Measurements from ENCODE around the gene MYL11.
"Not testable (repeated sequence)": the region's sequence is repeated elsewhere in the genome, so short reads cannot be mapped to it uniquely, and the experiment has no call there.

MYL11 gene, protein sequence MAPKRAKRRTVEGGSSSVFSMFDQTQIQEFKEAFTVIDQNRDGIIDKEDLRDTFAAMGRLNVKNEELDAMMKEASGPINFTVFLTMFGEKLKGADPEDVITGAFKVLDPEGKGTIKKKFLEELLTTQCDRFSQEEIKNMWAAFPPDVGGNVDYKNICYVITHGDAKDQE

DNA sequence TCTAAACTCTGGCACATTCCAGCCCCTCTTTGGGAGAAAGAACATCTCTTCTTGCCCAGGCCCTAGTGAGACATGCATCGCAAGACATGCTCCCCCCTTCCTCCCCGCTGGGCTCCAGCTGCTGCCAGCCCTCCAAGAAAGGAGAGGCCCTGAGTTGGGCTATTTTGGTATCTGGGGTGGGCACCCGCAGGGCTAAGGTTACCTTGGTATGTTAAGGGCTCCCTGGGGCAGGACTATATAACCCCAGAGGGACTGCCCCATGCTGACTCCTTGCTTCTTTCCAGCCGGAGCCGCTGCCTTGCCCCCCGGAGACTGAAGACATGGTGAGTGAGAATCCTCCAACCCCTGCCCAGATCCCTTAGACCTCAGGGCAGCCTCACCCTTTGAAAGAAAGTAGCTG, at the start of gene MYL11:
TSS of gene MYL11 (plus strand) at position 265 of the 400 bp plus-strand sequence. CDS start at position 321, 56 bp downstream.
- Histone ChIP-seq H3K4me1 (ENCODE audit: insufficient read depth, poor library complexity, severe bottlenecking) (peaks cover 4% of the 10 kb centered on the region), H3K27me3 (ENCODE audit: insufficient read depth, poor library complexity, severe bottlenecking) (no peaks in the 10 kb centered on the region), H3K27ac (ENCODE audit: poor library complexity, severe bottlenecking) (no peak within 1 kb of the TSS), H3K36me3 (ENCODE audit: low read depth) (no peaks in the 10 kb centered on the region), H3K4me3 (ENCODE audit: severe bottlenecking) (no peak within 1 kb of the TSS), H3K9me3 (ENCODE audit: severe bottlenecking) (no peaks in the 10 kb centered on the region)
- ATAC-seq (ENCODE audit: low read depth) (no peak), DNase-seq (ENCODE audit: low spot score) (no peak)
- TF ChIP-seq, protein P1, sequence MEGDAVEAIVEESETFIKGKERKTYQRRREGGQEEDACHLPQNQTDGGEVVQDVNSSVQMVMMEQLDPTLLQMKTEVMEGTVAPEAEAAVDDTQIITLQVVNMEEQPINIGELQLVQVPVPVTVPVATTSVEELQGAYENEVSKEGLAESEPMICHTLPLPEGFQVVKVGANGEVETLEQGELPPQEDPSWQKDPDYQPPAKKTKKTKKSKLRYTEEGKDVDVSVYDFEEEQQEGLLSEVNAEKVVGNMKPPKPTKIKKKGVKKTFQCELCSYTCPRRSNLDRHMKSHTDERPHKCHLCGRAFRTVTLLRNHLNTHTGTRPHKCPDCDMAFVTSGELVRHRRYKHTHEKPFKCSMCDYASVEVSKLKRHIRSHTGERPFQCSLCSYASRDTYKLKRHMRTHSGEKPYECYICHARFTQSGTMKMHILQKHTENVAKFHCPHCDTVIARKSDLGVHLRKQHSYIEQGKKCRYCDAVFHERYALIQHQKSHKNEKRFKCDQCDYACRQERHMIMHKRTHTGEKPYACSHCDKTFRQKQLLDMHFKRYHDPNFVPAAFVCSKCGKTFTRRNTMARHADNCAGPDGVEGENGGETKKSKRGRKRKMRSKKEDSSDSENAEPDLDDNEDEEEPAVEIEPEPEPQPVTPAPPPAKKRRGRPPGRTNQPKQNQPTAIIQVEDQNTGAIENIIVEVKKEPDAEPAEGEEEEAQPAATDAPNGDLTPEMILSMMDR (IDR thresholded peaks at IDR 0.05; ENCODE audit: poor library complexity, severe bottlenecking) = no peak

DNA sequence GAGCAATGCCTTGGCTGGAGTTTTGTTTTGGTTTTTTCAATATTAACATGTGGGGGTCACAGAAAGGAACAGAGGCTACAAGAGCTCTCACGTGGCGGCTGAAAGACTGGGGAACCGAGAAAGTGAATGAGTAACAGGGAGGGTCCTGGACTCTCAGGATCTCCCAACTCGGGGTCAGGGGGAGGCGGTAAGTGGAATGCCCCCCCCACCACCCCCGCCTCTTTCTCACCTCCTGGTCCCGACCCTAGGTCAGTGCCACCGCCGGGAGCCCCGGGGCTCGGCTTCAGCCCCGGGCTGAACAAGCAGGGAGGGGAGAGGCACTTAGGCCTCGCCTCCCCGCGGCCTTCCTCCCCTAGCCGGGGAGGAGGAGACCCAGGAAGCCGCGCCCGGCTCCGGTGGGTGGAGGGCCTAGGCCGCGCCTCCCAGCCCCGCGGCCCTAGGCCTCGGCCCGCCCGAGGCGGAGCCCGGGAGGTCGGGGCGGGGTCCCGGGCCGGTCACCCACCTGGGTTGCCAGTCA, 40.1 kb upstream of the MYL11 start:
- peak overlapping the region; percentile 90 for H3K4me3 ChIP-seq (ENCODE audit: severe bottlenecking)
- not testable (repeated sequence) for H3K36me3 ChIP-seq (ENCODE audit: low read depth); H3K27me3 ChIP-seq (ENCODE audit: insufficient read depth, poor library complexity, severe bottlenecking); H3K4me1 ChIP-seq (ENCODE audit: insufficient read depth, poor library complexity, severe bottlenecking); H3K9me3 ChIP-seq (ENCODE audit: severe bottlenecking); DNase-seq (ENCODE audit: low spot score)
- peak overlapping the region; percentile 70 for H3K27ac ChIP-seq (ENCODE audit: poor library complexity, severe bottlenecking)
- ATAC-seq (ENCODE audit: low read depth) = peak; percentile 95

DNA sequence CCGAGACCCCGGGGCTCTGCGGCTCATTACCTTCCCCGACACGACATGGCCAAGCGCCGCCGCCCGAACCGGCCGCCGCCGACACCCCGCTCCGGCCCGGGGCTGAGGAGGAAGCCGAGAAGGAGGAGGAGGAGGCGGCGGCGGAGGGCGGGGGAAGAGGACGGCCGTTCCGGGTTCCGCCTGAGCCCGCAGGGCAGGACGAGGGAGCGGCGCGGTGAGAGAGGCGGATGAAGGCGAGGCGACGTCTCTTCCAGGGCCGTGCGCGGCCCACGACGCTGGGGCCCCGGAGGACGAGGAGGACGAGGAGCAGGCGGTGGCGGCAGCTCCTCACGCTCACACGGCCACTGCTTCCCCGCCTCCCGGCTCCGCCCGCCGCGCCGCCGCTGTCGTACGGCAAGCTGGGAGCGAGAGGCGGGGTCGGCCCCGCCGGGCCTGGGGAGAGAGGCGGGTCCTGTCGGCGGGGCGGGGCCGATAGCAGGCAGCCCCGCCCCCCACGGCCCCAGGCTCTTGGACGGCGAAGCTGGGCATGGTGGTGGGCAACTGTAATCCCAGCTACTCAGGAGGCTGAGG, 39.5 kb upstream of the MYL11 start:
- not testable (repeated sequence) for H3K4me1 ChIP-seq (ENCODE audit: insufficient read depth, poor library complexity, severe bottlenecking); H3K9me3 ChIP-seq (ENCODE audit: severe bottlenecking); DNase-seq (ENCODE audit: low spot score); H3K36me3 ChIP-seq (ENCODE audit: low read depth); H3K27me3 ChIP-seq (ENCODE audit: insufficient read depth, poor library complexity, severe bottlenecking)
- peak overlapping the region; percentile 90 for H3K4me3 ChIP-seq (ENCODE audit: severe bottlenecking)
- peak; percentile 79 for ATAC-seq (ENCODE audit: low read depth)
- H3K27ac ChIP-seq (ENCODE audit: poor library complexity, severe bottlenecking) = peak overlapping the region; percentile 70

DNA sequence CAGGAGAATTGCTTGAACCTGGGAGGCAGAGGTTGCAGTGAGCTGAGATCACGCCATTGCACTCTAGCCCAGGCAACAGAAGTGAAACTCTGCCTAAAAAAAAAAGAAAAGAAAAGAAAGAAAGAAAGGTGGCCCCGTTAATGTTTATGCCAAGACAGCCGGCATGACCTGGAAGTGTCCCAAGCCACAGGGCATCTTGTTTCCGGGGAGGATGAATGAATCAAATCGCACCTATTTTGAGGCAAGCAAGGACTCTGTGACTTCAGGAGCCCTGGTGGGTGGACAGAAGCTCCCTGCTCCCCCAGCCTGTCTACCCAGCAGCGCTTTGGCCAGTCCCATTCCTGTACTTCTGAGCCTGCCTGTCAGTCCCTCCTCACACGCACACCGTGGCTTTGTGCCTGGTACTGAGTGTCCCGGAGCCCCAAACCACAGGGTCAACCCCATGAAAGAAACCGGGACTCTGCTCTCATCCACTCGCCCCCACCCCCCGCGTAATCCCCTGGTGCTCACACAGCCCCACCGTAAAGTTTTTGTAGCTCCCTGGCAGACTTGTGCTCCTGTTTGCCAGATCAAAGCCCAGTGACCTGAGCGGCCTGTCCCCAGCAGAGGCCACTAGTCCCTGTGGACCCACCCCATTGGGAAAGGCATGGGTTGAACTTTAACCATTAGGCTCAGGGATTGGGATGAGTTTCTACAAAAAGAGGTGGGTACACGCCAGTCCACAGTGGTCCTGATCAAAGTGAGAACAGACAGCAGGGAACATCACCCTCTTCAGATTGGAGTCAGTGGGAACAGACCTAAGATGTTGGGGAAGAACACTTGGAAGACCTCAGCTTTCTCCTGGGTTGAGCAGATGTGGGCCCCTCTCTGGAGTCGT, 38.8 kb upstream of the MYL11 start:
- Histone ChIP-seq H3K4me1 (ENCODE audit: insufficient read depth, poor library complexity, severe bottlenecking) (no peaks in the 10 kb centered on the region), H3K27me3 (ENCODE audit: insufficient read depth, poor library complexity, severe bottlenecking) (no peaks in the 10 kb centered on the region), H3K27ac (ENCODE audit: poor library complexity, severe bottlenecking) (peak overlapping the region; percentile 70), H3K9me3 (ENCODE audit: severe bottlenecking) (no peaks in the 10 kb centered on the region), H3K36me3 (ENCODE audit: low read depth) (no peaks in the 10 kb centered on the region), H3K4me3 (ENCODE audit: severe bottlenecking) (peak overlapping the region; percentile 90)
- TF ChIP-seq, protein P1 (IDR thresholded peaks at IDR 0.05; ENCODE audit: poor library complexity, severe bottlenecking) = no peak
- peak; percentile 3; the same call in 1 of the 3 replicates for ATAC-seq (ENCODE audit: low read depth)
- DNase-seq (ENCODE audit: low spot score) = no peak

DNA sequence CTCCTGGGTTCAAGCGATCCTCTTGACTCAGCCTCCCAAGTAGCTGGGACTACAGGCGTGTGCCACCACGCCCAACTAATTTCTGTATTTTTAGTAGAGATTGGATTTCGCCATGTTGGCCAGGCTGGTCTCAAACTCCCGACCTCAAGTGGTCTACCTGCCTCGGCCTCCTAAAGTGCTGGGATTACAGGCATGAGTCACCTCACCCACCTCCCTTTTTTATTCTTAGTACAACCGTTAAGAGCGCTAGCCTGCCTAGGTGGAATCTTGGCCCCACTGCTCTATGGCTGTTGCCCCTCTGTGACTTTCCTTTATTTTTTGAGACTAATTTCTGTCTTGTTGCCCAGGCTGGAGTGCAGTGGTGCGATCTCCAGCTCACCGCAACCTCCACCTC, 36.6 kb upstream of the MYL11 start:
- H3K9me3 ChIP-seq (ENCODE audit: severe bottlenecking); ATAC-seq (ENCODE audit: low read depth); DNase-seq (ENCODE audit: low spot score): not testable (repeated sequence)

DNA sequence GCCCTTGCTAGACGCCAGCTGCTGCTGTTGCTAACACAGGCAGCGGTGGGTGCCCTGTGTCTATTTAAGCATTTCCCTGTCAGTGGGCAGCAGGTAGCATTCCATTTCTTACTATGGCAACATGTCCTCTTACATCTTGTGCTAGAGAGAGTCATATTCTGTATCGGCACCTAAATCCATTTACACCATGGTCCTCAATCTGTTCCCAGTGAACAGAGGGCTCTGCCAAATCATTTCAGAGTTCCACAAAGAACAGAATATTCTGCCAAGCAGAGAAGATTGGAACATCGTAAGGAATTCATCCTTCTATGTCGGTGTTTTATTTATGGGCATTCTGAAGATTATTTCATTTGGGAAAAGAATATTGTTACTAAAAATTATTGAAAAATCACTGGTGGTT, 35.9 kb upstream of the MYL11 start:
- ATAC-seq (ENCODE audit: low read depth); H3K4me3 ChIP-seq (ENCODE audit: severe bottlenecking); H3K27ac ChIP-seq (ENCODE audit: poor library complexity, severe bottlenecking); H3K9me3 ChIP-seq (ENCODE audit: severe bottlenecking); H3K4me1 ChIP-seq (ENCODE audit: insufficient read depth, poor library complexity, severe bottlenecking); H3K27me3 ChIP-seq (ENCODE audit: insufficient read depth, poor library complexity, severe bottlenecking); H3K36me3 ChIP-seq (ENCODE audit: low read depth); DNase-seq (ENCODE audit: low spot score): not testable (repeated sequence)

More for the DNA sequence above, 36.6 kb upstream of the MYL11 start:
- H3K4me3 ChIP-seq (ENCODE audit: severe bottlenecking); H3K36me3 ChIP-seq (ENCODE audit: low read depth); H3K4me1 ChIP-seq (ENCODE audit: insufficient read depth, poor library complexity, severe bottlenecking); H3K27ac ChIP-seq (ENCODE audit: poor library complexity, severe bottlenecking); H3K27me3 ChIP-seq (ENCODE audit: insufficient read depth, poor library complexity, severe bottlenecking): not testable (repeated sequence)

All from RWPE2 (cell line).